ENCODE results near the gene SHMT2.

Gene SHMT2

GRCh38 chr12:57225680-57226210 lies 3.8 kb upstream of the SHMT2 start:
- Histone ChIP-seq H3K27ac (ENCODE audit: insufficient read depth, low read length, poor library complexity, severe bottlenecking) (no peak overlapping the region), H3K36me3 (ENCODE audit: control insufficient read depth, insufficient read depth, low read length) (no peaks in the 10 kb centered on the region), H3K9me3 (ENCODE audit: control insufficient read depth, low read length) (no peaks in the 10 kb centered on the region), H3K27me3 (replicated peaks; ENCODE audit: control insufficient read depth, insufficient read depth, low read length, poor library complexity, severe bottlenecking) (peaks cover 56% of the 10 kb centered on the region), H3K4me3 (ENCODE audit: insufficient read depth, low read depth, low read length, poor library complexity, severe bottlenecking) (no peak overlapping the region), H3K4me1 (ENCODE audit: control insufficient read depth, insufficient read depth, low read length, poor library complexity, severe bottlenecking) (peaks cover 40% of the 10 kb centered on the region)
- no peak for DNase-seq

GRCh38 chr12:57226588-57227314 lies 2.8 kb upstream of the SHMT2 start:
- no peak for DNase-seq

GRCh38 chr12:57227315-57228115 lies 2.0 kb upstream of the SHMT2 start:
- Histone ChIP-seq H3K4me1 (ENCODE audit: control insufficient read depth, insufficient read depth, low read length, poor library complexity, severe bottlenecking) (peaks cover 41% of the 10 kb centered on the region), H3K27ac (ENCODE audit: insufficient read depth, low read length, poor library complexity, severe bottlenecking) (no peak overlapping the region), H3K27me3 (replicated peaks; ENCODE audit: control insufficient read depth, insufficient read depth, low read length, poor library complexity, severe bottlenecking) (peaks cover 39% of the 10 kb centered on the region), H3K36me3 (ENCODE audit: control insufficient read depth, insufficient read depth, low read length) (peaks cover 11% of the 10 kb centered on the region), H3K4me3 (ENCODE audit: insufficient read depth, low read depth, low read length, poor library complexity, severe bottlenecking) (no peak overlapping the region), H3K9me3 (ENCODE audit: control insufficient read depth, low read length) (no peaks in the 10 kb centered on the region)
- DNase-seq: no peak

More at GRCh38 chr12:57226588-57227314, 2.8 kb upstream of the SHMT2 start:
- Histone ChIP-seq H3K4me3 (ENCODE audit: insufficient read depth, low read depth, low read length, poor library complexity, severe bottlenecking) (no peak overlapping the region), H3K27me3 (replicated peaks; ENCODE audit: control insufficient read depth, insufficient read depth, low read length, poor library complexity, severe bottlenecking) (peaks cover 46% of the 10 kb centered on the region), H3K27ac (ENCODE audit: insufficient read depth, low read length, poor library complexity, severe bottlenecking) (no peak overlapping the region), H3K9me3 (ENCODE audit: control insufficient read depth, low read length) (no peaks in the 10 kb centered on the region), H3K36me3 (ENCODE audit: control insufficient read depth, insufficient read depth, low read length) (peaks cover 4% of the 10 kb centered on the region), H3K4me1 (ENCODE audit: control insufficient read depth, insufficient read depth, low read length, poor library complexity, severe bottlenecking) (peaks cover 41% of the 10 kb centered on the region)

GRCh38 chr12:57229046-57229633 lies 371 bp upstream of the SHMT2 start:
- Histone ChIP-seq H3K36me3 (ENCODE audit: control insufficient read depth, insufficient read depth, low read length) (peaks cover 28% of the 10 kb centered on the region), H3K4me1 (ENCODE audit: control insufficient read depth, insufficient read depth, low read length, poor library complexity, severe bottlenecking) (peaks cover 41% of the 10 kb centered on the region), H3K9me3 (ENCODE audit: control insufficient read depth, low read length) (no peaks in the 10 kb centered on the region), H3K27ac (ENCODE audit: insufficient read depth, low read length, poor library complexity, severe bottlenecking) (peak overlapping the region; percentile 53), H3K4me3 (ENCODE audit: insufficient read depth, low read depth, low read length, poor library complexity, severe bottlenecking) (peak overlapping the region; percentile 66), H3K27me3 (replicated peaks; ENCODE audit: control insufficient read depth, insufficient read depth, low read length, poor library complexity, severe bottlenecking) (peaks cover 24% of the 10 kb centered on the region)
- no peak for DNase-seq

- H3K27me3 ChIP-seq (replicated peaks; ENCODE audit: control insufficient read depth, insufficient read depth, low read length, poor library complexity, severe bottlenecking): peaks cover 12% of the 10 kb centered on the region
- peak overlapping the region; percentile 66 for H3K4me3 ChIP-seq (ENCODE audit: insufficient read depth, low read depth, low read length, poor library complexity, severe bottlenecking)
- DNase-seq: no peak
- no peaks in the 10 kb centered on the region for H3K9me3 ChIP-seq (ENCODE audit: control insufficient read depth, low read length)
- H3K4me1 ChIP-seq (ENCODE audit: control insufficient read depth, insufficient read depth, low read length, poor library complexity, severe bottlenecking): peaks cover 32% of the 10 kb centered on the region
- H3K27ac ChIP-seq (ENCODE audit: insufficient read depth, low read length, poor library complexity, severe bottlenecking): no peak overlapping the region
- peaks cover 30% of the 10 kb centered on the region for H3K36me3 ChIP-seq (ENCODE audit: control insufficient read depth, insufficient read depth, low read length)
These were observed 1.1 kb downstream of the SHMT2 start for GRCh38 chr12:57230381-57231155.

GRCh38 chr12:57231276-57232021 lies 1.9 kb downstream of the SHMT2 start:
- peaks cover 27% of the 10 kb centered on the region for H3K4me1 ChIP-seq (ENCODE audit: control insufficient read depth, insufficient read depth, low read length, poor library complexity, severe bottlenecking)

GRCh38 chr12:57232156-57232756 lies 2.7 kb downstream of the SHMT2 start:
- H3K4me3 ChIP-seq (ENCODE audit: insufficient read depth, low read depth, low read length, poor library complexity, severe bottlenecking): no peak overlapping the region
- no peak for DNase-seq
- no peaks in the 10 kb centered on the region for H3K9me3 ChIP-seq (ENCODE audit: control insufficient read depth, low read length)
- H3K4me1 ChIP-seq (ENCODE audit: control insufficient read depth, insufficient read depth, low read length, poor library complexity, severe bottlenecking): peaks cover 35% of the 10 kb centered on the region
- H3K27ac ChIP-seq (ENCODE audit: insufficient read depth, low read length, poor library complexity, severe bottlenecking): no peak overlapping the region
- no peaks in the 10 kb centered on the region for H3K27me3 ChIP-seq (replicated peaks; ENCODE audit: control insufficient read depth, insufficient read depth, low read length, poor library complexity, severe bottlenecking)
- peaks cover 30% of the 10 kb centered on the region for H3K36me3 ChIP-seq (ENCODE audit: control insufficient read depth, insufficient read depth, low read length)

More at GRCh38 chr12:57231276-57232021, 1.9 kb downstream of the SHMT2 start:
- DNase-seq: no peak
- Histone ChIP-seq H3K9me3 (ENCODE audit: control insufficient read depth, low read length) (no peaks in the 10 kb centered on the region), H3K4me3 (ENCODE audit: insufficient read depth, low read depth, low read length, poor library complexity, severe bottlenecking) (no peak overlapping the region), H3K27me3 (replicated peaks; ENCODE audit: control insufficient read depth, insufficient read depth, low read length, poor library complexity, severe bottlenecking) (peaks cover 3% of the 10 kb centered on the region), H3K27ac (ENCODE audit: insufficient read depth, low read length, poor library complexity, severe bottlenecking) (no peak overlapping the region), H3K36me3 (ENCODE audit: control insufficient read depth, insufficient read depth, low read length) (peaks cover 30% of the 10 kb centered on the region)

- H3K4me1 ChIP-seq (ENCODE audit: control insufficient read depth, insufficient read depth, low read length, poor library complexity, severe bottlenecking): peaks cover 47% of the 10 kb centered on the region
- H3K27ac ChIP-seq (ENCODE audit: insufficient read depth, low read length, poor library complexity, severe bottlenecking): no peak overlapping the region
- H3K36me3 ChIP-seq (ENCODE audit: control insufficient read depth, insufficient read depth, low read length): peaks cover 30% of the 10 kb centered on the region
These were observed 4.1 kb downstream of the SHMT2 start for GRCh38 chr12:57233357-57234232.

More at GRCh38 chr12:57233357-57234232, 4.1 kb downstream of the SHMT2 start:
- Histone ChIP-seq H3K4me3 (ENCODE audit: insufficient read depth, low read depth, low read length, poor library complexity, severe bottlenecking) (no peak overlapping the region), H3K27me3 (replicated peaks; ENCODE audit: control insufficient read depth, insufficient read depth, low read length, poor library complexity, severe bottlenecking) (peaks cover 12% of the 10 kb centered on the region), H3K9me3 (ENCODE audit: control insufficient read depth, low read length) (no peaks in the 10 kb centered on the region)
- no peak for DNase-seq

Data from effector memory CD4-positive, alpha-beta T cell (primary cell).